Lower leg skin (tissue), 4 donors: ENCODE data around the gene DDN. TPM values are rescaled to one million over a fixed set of nuclear protein-coding genes. Genes with fewer than 3 reads are reported as not detected.

ENCODE experiments used
- DNase-seq, 2 donors: peaks; one replicate each; pipeline ENCODE4 v3.0.0-alpha.2; 2019; ENCODE audit warnings: low spot score in 2 of 2
- H3K4me3 ChIP-seq: fragments of 200-600 bp; sonication (generic); 2 replicates; pipeline ENCODE4 v1.5.1; 2017; ENCODE audit warnings: mild to moderate bottlenecking, low read depth; ENCODE audit not compliant: poor library complexity, severe bottlenecking
- CTCF ChIP-seq, 3 donors: fragments of 450-650 bp; IDR thresholded peaks; one replicate each; pipeline ENCODE4 v1.5.1; 2016; ENCODE audit warnings: antibody characterized with exemption in 3 of 3, mild to moderate bottlenecking in 3 of 3, moderate library complexity in 2 of 3
- POLR2A ChIP-seq, 2 donors: fragments of 450-650 bp; IDR thresholded peaks; one replicate each; pipeline ENCODE4 v1.6.1; 2016 to 2017; ENCODE audit warnings: antibody characterized with exemption in 2 of 2, mild to moderate bottlenecking in 1 of 2, moderate library complexity in 1 of 2
- WGBS, 2 donors: methylation state at CpG; one replicate each; pipeline ENCODE4 v1.1.5; 2018; 5-methylcytosine and 5-hydroxymethylcytosine counted together
- intact Hi-C: fragments of 100-400 bp; cut with DNase I; formaldehyde crosslinking; loops from one replicate; pipeline ENCODE4 v1.15.0; 2023; ENCODE audit warnings: low total_unique reads
- total RNA-seq, 4 donors: library from RNA; depleted of rRNA; stranded (reverse); fragments of >200 nt; gene quantifications; one replicate each; pipeline ENCODE4 v1.1.0, GENCODE V29; 2016

Gene DDN
- total RNA-seq, 4 donors from 2014 or later, result 0.05 to 0.29 (median 0.13) TPM; not detected in 1

- DNase-seq, result no peak
- no peak for TF ChIP-seq POLR2A (IDR thresholded peaks at IDR 0.05)
- no peak for TF ChIP-seq CTCF (IDR thresholded peaks at IDR 0.05)
- no peak overlapping the region for H3K4me3 ChIP-seq
- intact Hi-C loops, result no loop called here
- WGBS, 2 donors, result 65 to 76% methylated on average over 12 of the region's 12 CpGs
Measured at GRCh38 chr12:49033611-49034285, 34.6 kb upstream of the DDN start.

- WGBS, 2 donors, result 85 to 89% methylated on average over 3 of the region's 3 CpGs
- DNase-seq, result no peak
- intact Hi-C loops, result no loop called here
- TF ChIP-seq CTCF (IDR thresholded peaks at IDR 0.05) (no peak), POLR2A (IDR thresholded peaks at IDR 0.05) (no peak)
- no peak overlapping the region for H3K4me3 ChIP-seq
Measured at GRCh38 chr12:49032679-49033447, 33.7 kb upstream of the DDN start.

GRCh38 chr12:49032276-49032675 lies 33.1 kb upstream of the DDN start:
- TF ChIP-seq POLR2A (IDR thresholded peaks at IDR 0.05) (no peak), CTCF (IDR thresholded peaks at IDR 0.05) (no peak)
- intact Hi-C loops, result no loop called here
- no peak overlapping the region for H3K4me3 ChIP-seq
- WGBS, 2 donors, result 81 to 87% methylated on average over 3 to 4 of the region's 4 CpGs
- DNase-seq, result no peak

GRCh38 chr12:49031573-49032161 lies 32.5 kb upstream of the DDN start:
- intact Hi-C loops, result no loop called here
- H3K4me3 ChIP-seq, result no peak overlapping the region
- no peak for DNase-seq
- 86 to 88% methylated on average over 8 of the region's 8 CpGs for WGBS, 2 donors
- TF ChIP-seq CTCF (IDR thresholded peaks at IDR 0.05), result no peak
- no peak for TF ChIP-seq POLR2A (IDR thresholded peaks at IDR 0.05)

GRCh38 chr12:49030714-49031572 lies 31.8 kb upstream of the DDN start:
- intact Hi-C loops, result no loop called here
- no peak overlapping the region for H3K4me3 ChIP-seq
- no peak for TF ChIP-seq POLR2A (IDR thresholded peaks at IDR 0.05)
- 91 to 95% methylated on average over 19 of the region's 19 CpGs for WGBS, 2 donors
- peak in 1 of 2 donors; percentile 83 for DNase-seq
